Measurements from ENCODE around the gene TFAP2C. TPM values are rescaled to one million over a fixed set of nuclear protein-coding genes. Genes with fewer than 3 reads are reported as not detected.

Gene TFAP2C
- total and polyA plus RNA-seq, 2 donors (not counting 3 experiments of a cell fraction or from before 2014, with no cell fraction given) = 0.06 TPM; not detected in 1

DNA sequence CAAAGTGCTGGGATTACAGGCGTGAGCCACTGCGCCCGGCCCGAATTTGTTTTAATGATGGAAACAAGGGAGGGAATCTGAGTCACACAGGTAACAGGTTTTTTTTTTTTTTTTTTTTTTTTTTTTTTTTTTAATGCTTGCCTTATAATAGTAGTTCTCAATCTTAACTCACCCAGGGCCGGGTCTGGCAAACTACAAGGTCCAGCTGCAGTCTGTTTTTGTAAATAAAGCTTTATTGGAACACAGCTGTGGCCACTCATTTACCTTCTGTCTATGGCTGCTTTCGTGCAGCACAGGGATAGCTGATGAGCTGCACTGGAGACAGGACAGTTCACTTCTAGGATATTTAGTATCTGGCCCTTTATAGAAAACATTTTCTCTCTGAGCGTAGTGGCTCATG is 58.0 kb downstream of the TFAP2C start:
- ChIA-PET POLR2A (no interaction called here), CTCF (no interaction called here)
- H3K9me1 ChIP-seq (replicated peaks; ENCODE audit: control insufficient read depth, extremely low read depth, insufficient read depth, low read length) = no peaks in the 10 kb centered on the region
- intact Hi-C loops (cut with micrococcal nuclease) = no loop called here
- FAIRE-seq (no peak), DNase-seq (ENCODE audit: low read depth, low spot score) (no peak)
- no peaks in the 10 kb centered on the region for H4K20me1 ChIP-seq (replicated peaks; ENCODE audit: control insufficient read depth, extremely low read depth, insufficient read depth, low read length)
- no peaks in the 10 kb centered on the region for H3K27me3 ChIP-seq (ENCODE audit: control insufficient read depth in 2 of 2, insufficient read depth in 2 of 2, low read length in 2 of 2)
- no peak overlapping the region for H3K4me3 ChIP-seq (replicated peaks in 1 of 3; ENCODE audit: insufficient read depth in 1 of 3, low read depth in 1 of 3, low read length in 3 of 3)
- no peak overlapping the region for H3K9ac ChIP-seq (replicated peaks; ENCODE audit: extremely low read depth, insufficient read depth, low read length)
- no peak overlapping the region for H3K4me2 ChIP-seq (ENCODE audit: insufficient read depth, low read length)
- no peaks in the 10 kb centered on the region for H3K36me3 ChIP-seq (ENCODE audit: control insufficient read depth in 2 of 2, extremely low read depth in 1 of 2, insufficient read depth in 2 of 2, low read length in 2 of 2)
- H3K79me2 ChIP-seq (ENCODE audit: control insufficient read depth, insufficient read depth, low read length) = no peaks in the 10 kb centered on the region
- dilution Hi-C loops (cut with MboI; ENCODE audit: extremely low pct_ligation_motif_present, low sequenced_read_pairs) = no loop called here
- no TSS peak for BruUV-seq (replicated peaks)
- no peak overlapping the region for H2AFZ ChIP-seq (ENCODE audit: low read depth, low read length)
- no peak for TF ChIP-seq POLR2A (IDR thresholded peaks at IDR 0.05; ENCODE audit: low read depth, low read length)
- no peak for TF ChIP-seq GATA2 (IDR thresholded peaks at IDR 0.05; ENCODE audit: insufficient read depth, insufficient read length, low read depth, low read length)
- H3K4me1 ChIP-seq (ENCODE audit: control insufficient read depth, extremely low read depth, insufficient read depth, low read length) = no peaks in the 10 kb centered on the region
- H3K9me3 ChIP-seq (replicated peaks; ENCODE audit: control insufficient read depth, insufficient read depth, low read length) = no peaks in the 10 kb centered on the region
- H3K27ac ChIP-seq (ENCODE audit: insufficient read depth, low read depth, low read length) = no peak overlapping the region

DNA sequence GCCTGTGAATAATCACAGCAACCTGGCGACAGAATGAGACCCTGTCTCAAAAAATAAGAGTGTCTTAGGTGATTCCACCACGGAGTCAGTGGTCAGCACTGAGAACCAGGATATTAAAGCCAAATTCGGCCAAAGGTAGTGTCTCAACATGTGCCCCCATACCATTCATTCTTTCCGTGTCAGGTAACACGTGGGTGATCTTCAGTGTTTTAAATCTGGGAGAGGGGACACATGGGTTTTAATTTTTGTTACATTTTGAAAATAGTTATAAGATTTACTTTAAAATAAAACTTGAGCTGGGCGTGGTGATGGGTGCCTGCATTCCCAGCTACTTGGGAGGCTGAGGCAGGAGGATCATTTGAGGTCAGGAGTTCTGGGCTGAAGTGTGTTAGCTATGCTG is 59.0 kb downstream of the TFAP2C start:
- H3K27ac ChIP-seq (ENCODE audit: insufficient read depth, low read depth, low read length) = no peak overlapping the region
- no peak overlapping the region for H3K4me3 ChIP-seq (replicated peaks in 1 of 3; ENCODE audit: insufficient read depth in 1 of 3, low read depth in 1 of 3, low read length in 3 of 3)
- no peaks in the 10 kb centered on the region for H3K79me2 ChIP-seq (ENCODE audit: control insufficient read depth, insufficient read depth, low read length)
- H3K9me1 ChIP-seq (replicated peaks; ENCODE audit: control insufficient read depth, extremely low read depth, insufficient read depth, low read length) = no peaks in the 10 kb centered on the region
- TF ChIP-seq POLR2A (IDR thresholded peaks at IDR 0.05; ENCODE audit: low read depth, low read length) (no peak), FOS (IDR thresholded peaks at IDR 0.05; ENCODE audit: borderline replicate concordance, insufficient read depth, low read length) (no peak), CTCF (IDR thresholded peaks at IDR 0.05; ENCODE audit: extremely low read depth in 1 of 2, insufficient read depth in 1 of 2, low read depth in 1 of 2, low read length in 2 of 2) (no peak), EZH2 (IDR thresholded peaks at IDR 0.05; ENCODE audit: borderline replicate concordance, low read depth, low read length, severe bottlenecking) (no peak), POLR2AphosphoS5 (IDR thresholded peaks at IDR 0.05; ENCODE audit: insufficient read depth, low read depth, low read length) (no peak), MYC (IDR thresholded peaks at IDR 0.05; ENCODE audit: low read depth, low read length) (no peak), GATA2 (IDR thresholded peaks at IDR 0.05; ENCODE audit: insufficient read depth, insufficient read length, low read depth, low read length) (no peak), JUN (IDR thresholded peaks at IDR 0.05; ENCODE audit: borderline replicate concordance, insufficient read depth, insufficient read length, low read depth) (no peak)
- TF ChIP-seq, protein P1, sequence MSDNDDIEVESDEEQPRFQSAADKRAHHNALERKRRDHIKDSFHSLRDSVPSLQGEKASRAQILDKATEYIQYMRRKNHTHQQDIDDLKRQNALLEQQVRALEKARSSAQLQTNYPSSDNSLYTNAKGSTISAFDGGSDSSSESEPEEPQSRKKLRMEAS (IDR thresholded peaks at IDR 0.05; ENCODE audit: insufficient read depth, insufficient read length) = no peak
- H4K20me1 ChIP-seq (replicated peaks; ENCODE audit: control insufficient read depth, extremely low read depth, insufficient read depth, low read length) = no peaks in the 10 kb centered on the region
- no peak overlapping the region for H2AFZ ChIP-seq (ENCODE audit: low read depth, low read length)
- H3K27me3 ChIP-seq (ENCODE audit: control insufficient read depth in 2 of 2, insufficient read depth in 2 of 2, low read length in 2 of 2) = no peaks in the 10 kb centered on the region
- DNase-seq (ENCODE audit: low read depth, low spot score) (no peak), FAIRE-seq (no peak)
- ChIA-PET CTCF (no interaction called here), POLR2A (no interaction called here)
- H3K4me1 ChIP-seq (ENCODE audit: control insufficient read depth, extremely low read depth, insufficient read depth, low read length) = no peaks in the 10 kb centered on the region
- dilution Hi-C loops (cut with MboI; ENCODE audit: extremely low pct_ligation_motif_present, low sequenced_read_pairs) (no loop called here), intact Hi-C loops (cut with micrococcal nuclease) (no loop called here)
- no TSS peak for BruUV-seq (replicated peaks)
- no peak overlapping the region for H3K4me2 ChIP-seq (ENCODE audit: insufficient read depth, low read length)
- no peak overlapping the region for H3K9ac ChIP-seq (replicated peaks; ENCODE audit: extremely low read depth, insufficient read depth, low read length)
- no peaks in the 10 kb centered on the region for H3K36me3 ChIP-seq (ENCODE audit: control insufficient read depth in 2 of 2, extremely low read depth in 1 of 2, insufficient read depth in 2 of 2, low read length in 2 of 2)
- no peaks in the 10 kb centered on the region for H3K9me3 ChIP-seq (replicated peaks; ENCODE audit: control insufficient read depth, insufficient read depth, low read length)

Measured in endothelial cell of umbilical vein (primary cell).